Activated naive CD8-positive, alpha-beta T cell treated with anti-CD3 and anti-CD28 coated beads for 36 hours (primary cell): ENCODE results near the gene GRID1. TPM values are rescaled to one million over a fixed set of nuclear protein-coding genes. Genes with fewer than 3 reads are reported as not detected.
"Not testable (repeated sequence)": the region's sequence is repeated elsewhere in the genome, so short reads cannot be mapped to it uniquely, and the experiment has no call there.

Experiments
- DNase-seq: peaks from one replicate; pipeline ENCODE4 v3.0.0; 2021
- H3K27ac Mint-ChIP-seq: one replicate; pipeline ENCODE4 v1.8.0; 2022; ENCODE audit warnings: mild to moderate bottlenecking, moderate library complexity, mixed read lengths
- H3K27me3 Mint-ChIP-seq: one replicate; pipeline ENCODE4 v1.8.0; 2022; ENCODE audit warnings: mild to moderate bottlenecking, mixed read lengths
- H3K36me3 Mint-ChIP-seq: one replicate; pipeline ENCODE4 v1.8.0; 2021; ENCODE audit warnings: mild to moderate bottlenecking, mixed read lengths
- H3K4me1 Mint-ChIP-seq: one replicate; pipeline ENCODE4 v1.8.0; 2021; ENCODE audit warnings: mixed read lengths
- H3K4me3 Mint-ChIP-seq: one replicate; pipeline ENCODE4 v1.8.0; 2022; ENCODE audit warnings: mild to moderate bottlenecking, moderate library complexity, mixed read lengths
- H3K9me3 Mint-ChIP-seq: one replicate; pipeline ENCODE4 v1.8.0; 2022; ENCODE audit warnings: mixed read lengths
- total RNA-seq, 2 experiments: library from RNA; stranded (reverse); gene quantifications; one replicate each; pipeline ENCODE4 v1.2.3, GENCODE V29; 2021

GRID1 gene
- total RNA-seq, 2 experiments from 2014 or later: not detected

DNA sequence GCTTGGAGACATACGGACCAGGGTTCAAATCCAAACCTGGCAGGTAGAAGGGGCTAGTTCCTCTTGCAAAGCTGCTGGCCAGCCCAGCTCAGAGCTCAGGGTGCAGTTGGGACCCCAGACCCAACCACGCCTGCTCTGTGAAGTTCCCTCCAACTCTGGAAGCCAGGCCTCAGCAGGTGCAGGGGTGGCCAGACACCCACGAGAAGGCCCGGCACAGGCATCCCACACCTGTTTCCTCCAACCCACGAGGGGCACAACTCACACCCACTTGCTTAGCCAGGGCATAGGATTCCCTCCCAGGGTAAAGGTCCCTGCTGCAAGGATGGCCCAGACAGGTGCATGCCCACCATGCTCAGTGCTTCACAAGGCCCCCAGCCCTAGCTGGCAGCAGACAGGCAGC lies 262.4 kb downstream of the GRID1 start:
- no peaks in the 10 kb centered on the region for H3K36me3 Mint-ChIP-seq
- no peak overlapping the region for H3K27ac Mint-ChIP-seq
- no peaks in the 10 kb centered on the region for H3K27me3 Mint-ChIP-seq
- no peaks in the 10 kb centered on the region for H3K9me3 Mint-ChIP-seq
- no peaks in the 10 kb centered on the region for H3K4me1 Mint-ChIP-seq
- no peak for DNase-seq
- H3K4me3 Mint-ChIP-seq: no peak overlapping the region

DNA sequence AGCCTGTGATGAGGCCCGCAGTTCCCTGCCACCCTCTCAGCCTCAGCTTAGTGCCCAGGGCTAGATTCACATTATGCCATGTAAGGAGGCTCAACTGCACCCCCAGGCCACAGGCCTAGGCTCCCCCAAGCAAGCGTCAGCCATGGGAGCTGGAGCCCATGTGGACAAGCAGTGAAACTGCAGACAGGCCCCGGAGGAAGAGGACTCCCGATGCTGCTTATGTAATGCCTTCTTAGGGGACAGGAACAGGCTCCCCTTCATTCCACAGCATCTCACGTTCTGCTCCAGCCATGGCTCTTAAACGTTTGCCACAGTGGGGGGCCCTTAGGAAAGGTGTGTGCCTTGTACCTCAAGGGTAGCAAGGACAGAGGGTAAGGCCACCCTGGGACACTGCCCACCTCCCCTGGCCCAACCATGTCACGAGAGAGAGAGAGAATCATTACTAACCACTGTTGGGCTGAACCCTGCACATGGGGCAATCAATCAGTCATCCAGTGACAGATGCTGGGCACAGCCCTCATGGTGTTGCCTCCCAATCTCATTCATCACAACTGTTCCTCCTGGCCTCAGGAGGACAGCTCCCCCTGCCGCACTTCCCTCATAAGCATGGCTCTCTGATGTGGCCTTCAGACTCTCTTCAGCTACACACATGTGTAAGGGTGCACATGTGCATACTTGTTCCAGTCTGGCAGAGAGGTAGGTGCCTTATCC lies 263.0 kb downstream of the GRID1 start:
- H3K4me1 Mint-ChIP-seq: no peaks in the 10 kb centered on the region
- H3K27me3 Mint-ChIP-seq: no peaks in the 10 kb centered on the region
- no peak for DNase-seq
- no peak overlapping the region for H3K4me3 Mint-ChIP-seq
- H3K9me3 Mint-ChIP-seq: no peaks in the 10 kb centered on the region
- H3K27ac Mint-ChIP-seq: no peak overlapping the region
- no peaks in the 10 kb centered on the region for H3K36me3 Mint-ChIP-seq

DNA sequence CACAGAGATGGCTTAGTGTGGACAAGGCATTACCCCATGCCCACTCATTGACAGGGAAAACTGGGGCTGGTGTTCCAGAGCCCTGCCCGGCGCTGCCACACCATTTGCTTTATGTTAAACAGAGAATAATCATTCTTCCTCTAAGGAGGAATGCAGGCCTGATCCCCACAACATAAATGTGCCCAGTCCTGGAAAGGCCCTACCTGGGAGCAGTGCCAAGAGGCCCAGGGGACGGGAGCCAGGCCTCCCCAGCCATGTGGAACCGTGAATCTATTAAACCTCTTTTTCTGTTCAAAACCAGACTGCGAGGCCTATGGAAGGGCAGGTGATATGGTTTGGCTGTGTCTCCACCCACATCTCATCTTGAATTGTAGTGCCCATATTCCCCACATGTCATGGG lies 264.1 kb downstream of the GRID1 start:
- no peaks in the 10 kb centered on the region for H3K4me1 Mint-ChIP-seq
- H3K36me3 Mint-ChIP-seq: no peaks in the 10 kb centered on the region
- no peak for DNase-seq
- no peaks in the 10 kb centered on the region for H3K9me3 Mint-ChIP-seq
- no peak overlapping the region for H3K4me3 Mint-ChIP-seq
- no peaks in the 10 kb centered on the region for H3K27me3 Mint-ChIP-seq
- H3K27ac Mint-ChIP-seq: no peak overlapping the region

DNA sequence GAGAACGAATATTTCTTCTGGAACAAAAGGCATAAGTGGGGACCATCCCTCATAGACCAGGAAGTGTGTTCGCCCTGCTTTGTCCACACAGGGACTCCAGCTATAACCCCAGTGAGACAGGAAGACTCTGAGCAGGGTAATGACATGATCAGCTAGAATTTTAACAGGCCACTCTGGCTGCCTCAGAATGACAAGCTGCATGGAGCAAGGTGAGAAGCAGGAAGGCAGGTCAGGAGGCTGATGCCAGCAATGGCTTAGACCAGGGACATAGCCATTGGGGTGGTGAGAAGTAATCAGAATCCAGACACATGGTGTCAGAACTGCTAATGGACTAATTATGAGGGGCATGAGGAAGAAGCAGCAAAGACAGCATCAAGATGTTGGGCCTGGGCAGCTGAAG lies 264.6 kb downstream of the GRID1 start:
- no peaks in the 10 kb centered on the region for H3K36me3 Mint-ChIP-seq
- H3K27me3 Mint-ChIP-seq: no peaks in the 10 kb centered on the region
- H3K4me1 Mint-ChIP-seq: no peaks in the 10 kb centered on the region
- H3K27ac Mint-ChIP-seq: no peak overlapping the region
- no peak overlapping the region for H3K4me3 Mint-ChIP-seq
- no peak for DNase-seq
- H3K9me3 Mint-ChIP-seq: no peaks in the 10 kb centered on the region

DNA sequence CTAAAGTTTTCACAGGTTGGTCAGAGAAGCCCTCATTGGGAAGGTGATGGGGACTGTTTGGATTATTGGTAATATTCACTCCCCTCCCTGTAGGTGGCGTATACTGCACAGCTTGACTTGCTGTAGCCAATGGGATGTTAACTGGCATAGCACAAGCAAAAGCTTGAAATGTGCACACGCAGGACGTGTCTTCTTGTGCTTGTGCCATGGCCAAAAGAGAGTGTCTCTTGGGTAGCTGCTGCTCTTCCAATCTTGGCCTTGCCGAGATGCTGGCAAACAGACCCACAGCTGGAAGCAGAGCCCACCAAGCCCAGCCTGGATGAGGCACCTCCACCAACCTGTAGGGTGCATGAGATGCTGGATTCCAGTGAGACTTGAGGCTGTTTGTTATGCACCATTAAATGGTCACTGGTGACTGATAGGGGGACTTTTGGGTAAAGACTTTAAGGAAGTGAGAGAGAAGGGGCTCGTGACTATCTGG lies 266.0 kb downstream of the GRID1 start:
- Mint-ChIP-seq H3K27me3 (no peaks in the 10 kb centered on the region), H3K9me3 (no peaks in the 10 kb centered on the region), H3K36me3 (no peaks in the 10 kb centered on the region), H3K27ac (no peak overlapping the region), H3K4me3 (no peak overlapping the region), H3K4me1 (no peaks in the 10 kb centered on the region)
- DNase-seq: no peak

DNA sequence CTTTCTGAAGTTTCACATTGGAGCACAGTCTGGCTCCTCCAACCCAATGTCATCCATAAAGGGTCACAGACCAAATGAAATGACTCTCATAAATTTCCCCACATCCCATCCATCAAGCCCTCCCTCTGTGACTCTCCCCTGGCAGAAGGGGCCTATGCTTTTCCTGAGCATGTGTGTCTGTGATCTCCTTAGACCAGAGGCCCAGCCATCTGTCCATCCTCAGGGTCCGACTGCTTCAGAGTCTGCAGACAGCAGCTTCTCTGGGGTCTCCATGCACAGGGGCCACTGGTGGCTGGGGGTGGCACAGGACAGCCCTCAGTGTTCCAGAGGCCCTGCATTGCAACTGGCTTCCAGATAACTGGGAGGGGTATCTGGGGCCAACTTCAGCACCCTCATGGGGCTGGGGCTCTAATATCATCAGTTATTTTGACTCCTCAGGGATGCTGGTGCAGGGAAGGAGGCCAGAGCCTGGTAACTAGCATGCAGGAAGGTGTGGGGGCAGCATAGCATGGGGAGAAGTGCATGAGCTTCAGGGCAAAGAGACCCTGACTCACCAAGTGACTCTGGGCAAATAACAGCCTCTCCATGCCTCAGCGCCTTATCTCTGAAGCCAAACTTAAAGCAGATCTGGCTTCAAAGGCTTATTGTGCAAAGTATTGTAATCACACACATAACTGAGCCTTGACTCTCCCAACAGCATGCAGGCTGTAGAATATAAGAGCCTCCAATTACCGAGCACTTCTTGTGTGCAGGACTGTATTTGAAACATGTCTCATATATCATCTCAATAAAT lies 266.9 kb downstream of the GRID1 start:
- Mint-ChIP-seq H3K27me3 (peaks cover 5% of the 10 kb centered on the region), H3K9me3 (no peaks in the 10 kb centered on the region), H3K4me1 (no peaks in the 10 kb centered on the region), H3K36me3 (no peaks in the 10 kb centered on the region), H3K27ac (no peak overlapping the region), H3K4me3 (no peak overlapping the region)
- DNase-seq: no peak

DNA sequence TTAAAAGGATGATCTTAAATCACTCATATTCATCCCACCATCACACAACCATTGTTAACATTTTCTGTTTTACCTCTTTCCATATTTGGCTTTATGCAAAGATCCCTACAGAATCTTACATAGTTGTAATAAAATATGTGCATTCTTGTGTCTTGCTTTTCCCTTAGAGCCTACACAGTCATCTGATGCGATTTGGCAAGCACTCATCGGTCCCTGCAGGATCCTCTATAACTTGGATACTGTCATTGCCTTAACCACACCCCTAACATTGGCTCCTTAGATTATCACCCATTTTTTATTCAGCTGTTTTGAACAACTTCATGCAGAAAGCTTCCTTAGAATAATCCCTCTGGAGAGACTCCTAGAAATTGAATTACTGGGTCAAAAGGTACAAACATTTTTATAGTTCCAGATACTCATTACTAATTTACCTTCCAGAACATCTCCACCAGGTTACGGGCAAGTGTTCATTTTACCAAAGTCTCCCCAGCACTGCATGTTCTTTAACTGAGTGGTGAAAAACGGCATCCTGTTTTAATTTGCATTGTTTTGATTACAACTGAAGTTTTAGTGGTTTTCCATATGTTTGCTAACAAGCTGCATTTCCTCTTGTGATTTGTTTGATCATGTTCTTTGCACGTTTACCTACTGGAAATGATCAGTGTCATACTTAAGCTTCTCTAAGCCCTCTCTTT lies 268.3 kb downstream of the GRID1 start:
- no peaks in the 10 kb centered on the region for H3K36me3 Mint-ChIP-seq
- no peak for DNase-seq
- peaks cover 5% of the 10 kb centered on the region for H3K27me3 Mint-ChIP-seq
- no peak overlapping the region for H3K4me3 Mint-ChIP-seq
- H3K27ac Mint-ChIP-seq: no peak overlapping the region
- H3K4me1 Mint-ChIP-seq: no peaks in the 10 kb centered on the region
- H3K9me3 Mint-ChIP-seq: no peaks in the 10 kb centered on the region

DNA sequence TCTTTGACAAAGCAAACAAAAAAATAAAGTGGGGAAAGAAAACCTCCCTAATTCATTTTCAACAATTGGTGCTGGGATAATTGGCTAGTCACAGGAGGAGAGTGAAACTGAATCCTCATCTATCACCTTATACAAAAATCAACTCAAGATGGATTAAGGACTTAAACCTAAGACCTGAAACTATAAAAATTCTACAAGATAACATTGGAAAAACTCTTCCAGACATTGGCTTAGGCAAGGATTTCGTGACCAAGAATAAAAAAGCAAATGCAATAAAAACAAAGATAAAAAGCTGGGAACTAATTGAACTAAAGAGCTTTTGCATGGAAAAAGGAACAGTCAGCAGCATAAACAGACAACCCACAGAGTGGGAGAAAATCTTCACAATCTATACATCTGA lies 271.5 kb downstream of the GRID1 start:
- not testable (repeated sequence) for H3K4me1 Mint-ChIP-seq, H3K9me3 Mint-ChIP-seq
- H3K27me3 Mint-ChIP-seq: peaks cover 14% of the 10 kb centered on the region

DNA sequence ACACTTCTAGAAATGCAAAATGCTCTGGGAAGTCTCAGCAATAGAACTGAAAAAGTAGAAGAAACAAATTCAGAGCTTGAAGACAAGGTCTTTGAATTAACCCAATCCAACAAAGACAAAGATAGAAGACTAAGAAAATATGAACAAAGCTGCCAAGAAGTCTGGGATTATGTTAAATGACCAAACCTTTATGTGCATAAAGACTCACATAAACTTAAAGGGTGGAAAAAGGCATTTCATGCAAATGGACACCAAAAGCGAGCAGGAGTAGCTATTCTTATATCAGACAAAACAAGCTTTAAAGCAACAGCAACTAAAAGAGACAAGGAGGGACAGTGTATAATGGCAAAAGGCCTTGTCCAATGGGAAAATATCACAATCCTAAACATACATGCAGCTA lies 274.3 kb downstream of the GRID1 start:
- H3K27ac Mint-ChIP-seq, H3K4me1 Mint-ChIP-seq, H3K4me3 Mint-ChIP-seq, H3K9me3 Mint-ChIP-seq, DNase-seq, H3K36me3 Mint-ChIP-seq: not testable (repeated sequence)
- H3K27me3 Mint-ChIP-seq: peaks cover 30% of the 10 kb centered on the region

More for the DNA sequence above, 271.5 kb downstream of the GRID1 start:
- H3K36me3 Mint-ChIP-seq, H3K4me3 Mint-ChIP-seq, H3K27ac Mint-ChIP-seq, DNase-seq: not testable (repeated sequence)

DNA sequence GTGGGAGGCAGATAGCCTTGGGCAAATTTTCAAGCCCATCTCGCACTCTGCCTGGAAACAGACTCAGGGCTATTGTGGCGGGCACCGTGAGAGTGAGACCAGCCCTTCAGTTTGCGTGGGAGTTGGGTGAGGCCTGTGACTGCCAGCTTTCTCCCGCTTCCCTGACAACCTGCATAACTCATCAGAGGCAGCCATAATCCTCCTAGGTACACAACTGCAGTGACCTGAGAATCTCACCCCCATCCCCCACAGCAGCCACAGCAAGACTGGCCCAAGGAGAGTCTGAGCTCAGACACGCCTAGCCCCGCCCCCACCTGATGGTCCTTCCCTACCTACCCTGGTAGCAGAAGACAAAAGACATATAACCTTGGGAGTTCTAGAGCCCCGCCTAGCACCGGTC lies 275.4 kb downstream of the GRID1 start:
- H3K4me1 Mint-ChIP-seq: no peaks in the 10 kb centered on the region
- H3K36me3 Mint-ChIP-seq: no peaks in the 10 kb centered on the region
- DNase-seq: no peak

DNA sequence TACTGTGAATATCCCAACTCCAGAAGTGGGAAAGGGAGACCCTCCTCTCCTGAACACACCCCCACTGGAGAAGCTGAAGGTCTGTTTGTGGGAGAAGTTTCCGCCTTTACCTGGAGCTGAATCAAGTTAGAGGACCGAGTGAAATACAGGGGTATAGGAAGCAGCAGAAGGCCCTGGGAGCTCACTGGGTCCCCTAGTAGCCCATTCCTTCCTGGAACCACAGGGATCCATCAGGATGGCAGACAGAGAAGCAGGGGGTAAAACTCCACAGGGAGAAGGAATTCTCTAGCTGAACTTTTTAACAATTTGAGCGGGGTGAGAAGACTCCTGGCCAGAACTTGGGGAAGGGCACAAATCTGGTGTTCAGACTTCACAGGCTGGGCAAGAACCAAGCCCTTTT lies 275.8 kb downstream of the GRID1 start:
- no peak for DNase-seq
- no peaks in the 10 kb centered on the region for H3K36me3 Mint-ChIP-seq
- no peak overlapping the region for H3K27ac Mint-ChIP-seq
- no peaks in the 10 kb centered on the region for H3K4me1 Mint-ChIP-seq
- H3K9me3 Mint-ChIP-seq: no peaks in the 10 kb centered on the region
- no peak overlapping the region for H3K4me3 Mint-ChIP-seq
- peaks cover 37% of the 10 kb centered on the region for H3K27me3 Mint-ChIP-seq

More for the DNA sequence above, 275.4 kb downstream of the GRID1 start:
- Mint-ChIP-seq H3K9me3 (no peaks in the 10 kb centered on the region), H3K27ac (no peak overlapping the region), H3K27me3 (peaks cover 35% of the 10 kb centered on the region), H3K4me3 (no peak overlapping the region)

DNA sequence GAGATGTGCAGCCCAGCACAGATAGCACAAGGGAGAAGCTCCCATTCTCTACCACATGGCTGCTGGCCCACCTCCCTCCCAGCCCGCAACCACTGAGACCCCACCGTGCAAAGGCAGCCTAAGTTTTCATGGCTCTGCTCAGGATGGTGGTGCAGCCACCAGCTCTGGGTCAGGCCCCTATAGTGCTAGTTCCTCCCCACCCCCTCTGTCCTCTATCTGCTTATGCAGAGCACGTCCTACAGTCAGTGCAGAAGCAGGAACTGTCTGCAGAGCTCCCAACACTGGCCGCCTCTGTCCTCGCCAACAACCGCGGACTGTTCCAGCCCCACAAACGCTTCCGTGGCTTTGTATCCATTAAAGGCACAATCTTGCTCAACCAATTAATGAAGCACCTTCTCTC lies 278.9 kb downstream of the GRID1 start:
- Mint-ChIP-seq H3K27ac (no peak overlapping the region), H3K36me3 (no peaks in the 10 kb centered on the region), H3K9me3 (no peaks in the 10 kb centered on the region), H3K27me3 (peaks cover 34% of the 10 kb centered on the region), H3K4me3 (no peak overlapping the region), H3K4me1 (no peaks in the 10 kb centered on the region)
- DNase-seq: no peak

DNA sequence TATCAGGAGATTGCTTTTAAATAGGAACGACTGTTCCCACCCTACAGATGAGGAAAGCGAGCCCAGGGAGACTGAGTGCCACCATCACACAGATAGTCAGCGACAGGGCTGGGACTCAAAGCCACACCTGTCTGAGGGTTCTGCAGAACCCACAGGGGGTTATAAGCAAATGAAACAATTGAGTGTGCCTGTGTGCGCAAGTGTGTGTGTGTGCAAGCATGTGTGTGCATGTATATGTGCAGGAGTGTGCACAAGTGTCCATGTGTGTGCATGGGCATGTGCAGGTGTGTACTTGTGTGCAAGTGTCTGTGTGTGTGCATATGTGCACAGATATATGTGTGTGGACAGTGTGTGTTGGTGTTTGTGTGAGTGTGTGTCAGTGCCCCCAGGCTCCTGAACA lies 280.2 kb downstream of the GRID1 start:
- no peaks in the 10 kb centered on the region for H3K9me3 Mint-ChIP-seq
- no peak for DNase-seq
- no peaks in the 10 kb centered on the region for H3K4me1 Mint-ChIP-seq
- no peak overlapping the region for H3K4me3 Mint-ChIP-seq
- no peak overlapping the region for H3K27ac Mint-ChIP-seq
- peaks cover 35% of the 10 kb centered on the region for H3K27me3 Mint-ChIP-seq
- H3K36me3 Mint-ChIP-seq: no peaks in the 10 kb centered on the region

DNA sequence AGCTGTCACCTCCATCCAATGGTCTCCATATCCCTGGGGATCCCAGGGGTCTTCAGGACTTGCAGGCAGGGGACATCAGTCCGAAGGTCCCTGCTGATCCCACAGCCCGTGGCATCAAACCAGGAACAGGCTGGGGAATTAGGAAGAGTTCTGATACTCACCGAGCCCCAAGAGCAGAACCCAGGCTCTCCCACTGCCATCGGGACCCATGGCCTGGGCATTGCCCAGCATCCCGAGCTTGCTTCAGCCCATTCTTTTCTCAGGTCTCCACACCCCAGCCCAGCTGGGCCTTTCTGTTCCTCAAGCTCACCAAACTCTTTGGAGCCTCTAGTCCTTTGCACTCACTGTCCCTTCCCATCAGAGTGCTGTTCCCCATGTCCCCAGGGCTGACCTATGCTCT lies 280.9 kb downstream of the GRID1 start:
- Mint-ChIP-seq H3K27me3 (peaks cover 31% of the 10 kb centered on the region), H3K4me1 (no peaks in the 10 kb centered on the region), H3K27ac (no peak overlapping the region), H3K9me3 (no peaks in the 10 kb centered on the region), H3K36me3 (no peaks in the 10 kb centered on the region), H3K4me3 (no peak overlapping the region)
- no peak for DNase-seq

DNA sequence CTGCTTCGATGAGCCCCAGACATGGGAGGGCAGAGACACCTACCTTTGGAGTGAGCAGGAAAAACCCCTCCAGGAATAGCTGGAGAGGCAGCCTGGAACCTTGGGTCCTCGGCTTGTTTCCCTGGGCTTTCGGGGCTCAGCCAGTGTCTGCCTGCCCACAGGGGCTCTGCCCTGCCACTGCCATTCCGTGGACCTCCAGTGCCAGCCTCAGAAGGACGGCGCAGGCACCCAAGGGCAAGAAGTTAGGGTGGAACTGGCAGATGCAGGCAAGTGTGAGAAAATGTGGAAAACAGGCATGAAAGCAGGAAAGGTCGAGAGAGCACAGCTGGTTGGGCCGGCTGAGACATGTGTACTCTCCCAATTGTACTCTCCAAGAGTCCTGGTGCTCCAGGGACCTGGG lies 281.5 kb downstream of the GRID1 start:
- Mint-ChIP-seq H3K36me3 (no peaks in the 10 kb centered on the region), H3K4me1 (no peaks in the 10 kb centered on the region), H3K9me3 (no peaks in the 10 kb centered on the region), H3K4me3 (no peak overlapping the region), H3K27me3 (peaks cover 26% of the 10 kb centered on the region), H3K27ac (no peak overlapping the region)
- DNase-seq: no peak
